ENCODE data around the gene ZNF511. TPM values are rescaled to one million over a fixed set of nuclear protein-coding genes. Genes with fewer than 3 reads are reported as not detected.

The ZNF511 gene
- polyA plus RNA-seq, 3 donors = 33.1 to 52.8 (median 40.8) TPM

- DNase-seq = no peak
These were observed 41.7 kb downstream of the ZNF511 start for GRCh38 chr10:133350283-133350949.

GRCh38 chr10:133350950-133351329, 42.2 kb downstream of the ZNF511 start:
- no peak for DNase-seq

- DNase-seq = no peak
These were observed 42.9 kb downstream of the ZNF511 start for GRCh38 chr10:133351408-133352318.

- DNase-seq = no peak
These were observed 44.7 kb downstream of the ZNF511 start for GRCh38 chr10:133353202-133353959.

- no peak for DNase-seq
These were observed 45.4 kb downstream of the ZNF511 start for GRCh38 chr10:133353988-133354605.

- no peak for DNase-seq
These were observed 46.0 kb downstream of the ZNF511 start for GRCh38 chr10:133354672-133355240.

- no peak for DNase-seq
These were observed 46.6 kb downstream of the ZNF511 start for GRCh38 chr10:133355266-133355665.

GRCh38 chr10:133355991-133356390, 47.3 kb downstream of the ZNF511 start:
- DNase-seq = no peak

GRCh38 chr10:133356549-133357284, 48.0 kb downstream of the ZNF511 start:
- DNase-seq = no peak

GRCh38 chr10:133357285-133358161, 48.8 kb downstream of the ZNF511 start, which contains the start of gene FUOM:
Gene FUOM, minus strand, starts transcription at chr10:133358019. Its CDS starts 12 bp downstream, at chr10:133358007.
- peak; percentile 87 for DNase-seq

GRCh38 chr10:133358162-133358924, 49.6 kb downstream of the ZNF511 start:
- DNase-seq = no peak

GRCh38 chr10:133358925-133359310, 50.2 kb downstream of the ZNF511 start:
- DNase-seq = no peak

- DNase-seq = no peak
These were observed 50.8 kb downstream of the ZNF511 start for GRCh38 chr10:133359554-133359971.

GRCh38 chr10:133359972-133360610, 51.4 kb downstream of the ZNF511 start:
- no peak for DNase-seq

- no peak for DNase-seq
These were observed 52.5 kb downstream of the ZNF511 start for GRCh38 chr10:133361227-133361626.

- DNase-seq = no peak
These were observed 53.2 kb downstream of the ZNF511 start for GRCh38 chr10:133361773-133362441.
